GM23248 (cell line): ENCODE data around the gene ENO2.

ENCODE experiments used
- EZH2 ChIP-seq: fragments of 200-600 bp; sonication (generic); IDR thresholded peaks from 2 replicates; pipeline ENCODE4 v1.6.1; 2018; ENCODE audit warnings: antibody characterized with exemption, mild to moderate bottlenecking; ENCODE audit not compliant: insufficient read depth, poor library complexity, severe bottlenecking
- EZH2phosphoT487 ChIP-seq: fragments of 200-600 bp; sonication (generic); IDR thresholded peaks from 2 replicates; pipeline ENCODE4 v1.6.1; 2018; ENCODE audit warnings: antibody characterized with exemption, moderate library complexity, mild to moderate bottlenecking, low read depth; ENCODE audit not compliant: insufficient read depth

GRCh38 chr12:6871052-6871957, 43.1 kb upstream of the ENO2 start:
- TF ChIP-seq EZH2 (no peak), EZH2phosphoT487 (no peak)
